Left kidney (tissue), 8 donors: ENCODE measurements around the gene TPP1. TPM values are rescaled to one million over a fixed set of nuclear protein-coding genes. Genes with fewer than 3 reads are reported as not detected.

ENCODE experiments used
- DNase-seq: peaks from one replicate; pipeline ENCODE4 v3.0.0-alpha.2; 2013
- long read RNA-seq, 8 donors: transcript quantifications; one replicate each; lab custom pipeline, GENCODE V29; 2026
- polyA plus RNA-seq: library from polyadenylated mRNA; unstranded; fragments of 120-200 nt; gene quantifications from one replicate; pipeline ENCODE4 v1.2.1, GENCODE V29; 2013; ENCODE audit not compliant: insufficient read length

TPP1 gene
- 121 TPM for polyA plus RNA-seq
- long read RNA-seq, donor 1, transcript TPP1-201 (13 exons, 3,560 nt) = major isoform, 13 of 29 reads
- long read RNA-seq, donor 1, transcript TPP1-214 (12 exons, 3,578 nt) = minor isoform, 6 of 29 reads
- long read RNA-seq, donor 1, partial matches to known transcripts = 8 of 29 reads
- long read RNA-seq, donor 1, other reads (novel, unspliced or antisense) = 0 of 29 reads
- long read RNA-seq, donor 2, transcript TPP1-201 (13 exons, 3,560 nt) = major isoform, 12 of 21 reads
- long read RNA-seq, donor 2, partial matches to known transcripts = 0 of 21 reads
- long read RNA-seq, donor 2, other reads (novel, unspliced or antisense) = 0 of 21 reads
- long read RNA-seq, donor 3, transcript TPP1-201 (13 exons, 3,560 nt) = major isoform, 11 of 15 reads
- long read RNA-seq, donor 3, partial matches to known transcripts = 0 of 15 reads
- long read RNA-seq, donor 3, other reads (novel, unspliced or antisense) = 0 of 15 reads
- long read RNA-seq, donor 4 = 0 reads
- long read RNA-seq, donor 5, transcript TPP1-201 (13 exons, 3,560 nt) = major isoform, 22 of 27 reads
- long read RNA-seq, donor 5, partial matches to known transcripts = 0 of 27 reads
- long read RNA-seq, donor 5, other reads (novel, unspliced or antisense) = 0 of 27 reads
- long read RNA-seq, donor 6, transcript TPP1-201 (13 exons, 3,560 nt) = major isoform, 8 of 19 reads
- long read RNA-seq, donor 6, partial matches to known transcripts = 6 of 19 reads
- long read RNA-seq, donor 6, other reads (novel, unspliced or antisense) = 0 of 19 reads
- long read RNA-seq, donor 7, transcript TPP1-201 (13 exons, 3,560 nt) = major isoform, 13 of 28 reads
- long read RNA-seq, donor 7, partial matches to known transcripts = 5 of 28 reads
- long read RNA-seq, donor 7, other reads (novel, unspliced or antisense) = 0 of 28 reads
- long read RNA-seq, donor 8, transcript TPP1-201 (13 exons, 3,560 nt) = major isoform, 5 of 11 reads
- long read RNA-seq, donor 8, partial matches to known transcripts = 0 of 11 reads
- long read RNA-seq, donor 8, other reads (novel, unspliced or antisense) = 0 of 11 reads

GRCh38 chr11:6619004-6619745 lies at the start of gene TPP1:
TPP1 (minus strand) TSS chr11:6619422; CDS start chr11:6619400, 22 bp downstream.
- DNase-seq = peak; percentile 94

DNA sequence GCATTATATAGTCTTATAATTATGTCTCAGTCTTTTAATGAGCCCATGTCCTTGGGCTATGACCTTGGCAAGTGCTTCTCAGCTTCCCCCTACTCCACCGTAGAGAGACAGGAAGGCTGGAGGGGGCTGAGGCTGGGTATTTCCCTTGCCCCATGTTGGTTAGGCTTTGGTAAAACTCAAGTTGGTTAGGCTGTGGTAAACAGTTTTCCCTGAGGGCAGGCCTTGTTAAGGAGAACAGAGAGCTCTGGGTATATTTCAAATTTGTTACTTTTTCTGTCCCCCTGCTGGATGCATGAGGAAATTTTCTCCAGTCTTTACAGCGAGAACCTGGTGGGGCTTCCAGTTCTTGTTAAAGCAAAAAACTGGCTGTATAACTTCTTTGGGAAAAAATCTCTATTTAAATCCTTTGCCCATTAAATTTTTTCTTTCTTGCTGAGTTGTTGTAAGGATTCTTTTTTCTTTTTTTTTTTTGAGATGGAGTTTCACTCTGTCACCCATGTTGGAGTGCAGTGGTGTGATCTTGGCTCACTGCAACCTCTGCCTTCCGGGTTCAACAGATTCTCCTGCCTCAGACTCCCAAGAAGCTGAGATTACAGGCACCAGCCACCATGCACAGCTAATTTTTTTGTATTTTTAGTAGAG lies 48.6 kb upstream of the TPP1 start:
- DNase-seq = no peak

- no peak for DNase-seq
Measured at GRCh38 chr11:6666302-6667183, 47.3 kb upstream of the TPP1 start.

DNA sequence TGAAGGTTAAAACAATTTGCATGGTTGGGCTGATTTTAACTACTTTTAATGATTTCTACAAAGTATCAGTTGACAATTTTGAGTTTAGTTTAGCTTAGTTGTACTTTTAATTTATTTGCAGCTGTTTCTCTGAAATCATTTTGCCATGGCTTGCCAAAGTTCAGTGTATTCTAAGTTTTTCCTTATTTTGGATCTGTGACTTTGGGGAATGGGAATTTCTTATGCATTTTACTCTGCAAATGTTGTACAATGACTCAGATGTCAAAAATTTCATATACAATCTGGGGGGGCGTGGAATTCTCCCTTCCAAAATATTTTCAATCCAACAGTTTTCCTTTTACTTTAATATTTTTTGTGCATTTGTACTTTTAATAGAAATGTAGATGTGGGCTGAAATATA lies 45.3 kb upstream of the TPP1 start:
- no peak for DNase-seq

GRCh38 chr11:6663794-6664469 lies 44.7 kb upstream of the TPP1 start:
- no peak for DNase-seq

GRCh38 chr11:6660712-6661111 lies 41.5 kb upstream of the TPP1 start:
- DNase-seq = no peak

GRCh38 chr11:6658647-6659046 lies 39.4 kb upstream of the TPP1 start:
- no peak for DNase-seq

DNA sequence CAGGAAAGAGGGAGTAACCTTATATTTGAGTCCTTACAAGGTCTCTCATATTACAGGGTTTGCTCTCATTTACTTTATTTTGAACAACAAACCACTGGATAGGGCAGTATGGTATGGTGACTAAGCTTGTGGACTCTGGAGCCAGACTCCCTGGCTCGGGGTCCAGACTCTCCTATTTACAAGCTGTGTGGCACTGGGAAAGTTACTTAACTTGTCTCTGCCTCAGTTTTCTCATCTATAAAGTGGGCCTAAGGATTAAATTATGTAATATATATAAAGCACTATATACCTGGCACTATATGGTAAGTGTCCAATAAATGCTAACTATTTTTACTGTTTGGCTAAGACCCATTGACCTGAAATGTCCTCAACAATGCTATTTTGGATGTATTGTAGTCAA lies 38.1 kb upstream of the TPP1 start:
- no peak for DNase-seq

- no peak for DNase-seq
Measured at GRCh38 chr11:6656936-6657335, 37.7 kb upstream of the TPP1 start.

DNA sequence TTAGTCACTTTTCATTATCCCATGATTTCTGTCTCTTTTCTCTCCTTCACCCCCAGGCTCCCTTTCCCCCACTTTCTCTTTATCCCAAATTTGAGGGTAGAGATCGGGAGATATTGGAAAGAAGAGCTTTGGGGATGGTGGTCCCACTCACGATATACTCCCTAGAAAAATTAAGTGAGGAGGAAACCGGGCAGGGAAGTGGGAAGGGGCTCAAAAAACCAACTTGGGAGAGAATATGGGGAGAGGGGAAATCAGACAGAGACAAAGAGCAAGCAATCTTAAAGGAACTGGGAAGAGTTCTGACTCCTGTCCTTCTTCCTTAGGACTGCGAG lies 37.3 kb upstream of the TPP1 start:
- DNase-seq = no peak

GRCh38 chr11:6655790-6656583 lies 36.8 kb upstream of the TPP1 start, which contains the start of gene DCHS1:
DCHS1 (minus strand) TSS chr11:6655809; CDS start chr11:6641613, 14,196 bp downstream.
- no peak for DNase-seq

DNA sequence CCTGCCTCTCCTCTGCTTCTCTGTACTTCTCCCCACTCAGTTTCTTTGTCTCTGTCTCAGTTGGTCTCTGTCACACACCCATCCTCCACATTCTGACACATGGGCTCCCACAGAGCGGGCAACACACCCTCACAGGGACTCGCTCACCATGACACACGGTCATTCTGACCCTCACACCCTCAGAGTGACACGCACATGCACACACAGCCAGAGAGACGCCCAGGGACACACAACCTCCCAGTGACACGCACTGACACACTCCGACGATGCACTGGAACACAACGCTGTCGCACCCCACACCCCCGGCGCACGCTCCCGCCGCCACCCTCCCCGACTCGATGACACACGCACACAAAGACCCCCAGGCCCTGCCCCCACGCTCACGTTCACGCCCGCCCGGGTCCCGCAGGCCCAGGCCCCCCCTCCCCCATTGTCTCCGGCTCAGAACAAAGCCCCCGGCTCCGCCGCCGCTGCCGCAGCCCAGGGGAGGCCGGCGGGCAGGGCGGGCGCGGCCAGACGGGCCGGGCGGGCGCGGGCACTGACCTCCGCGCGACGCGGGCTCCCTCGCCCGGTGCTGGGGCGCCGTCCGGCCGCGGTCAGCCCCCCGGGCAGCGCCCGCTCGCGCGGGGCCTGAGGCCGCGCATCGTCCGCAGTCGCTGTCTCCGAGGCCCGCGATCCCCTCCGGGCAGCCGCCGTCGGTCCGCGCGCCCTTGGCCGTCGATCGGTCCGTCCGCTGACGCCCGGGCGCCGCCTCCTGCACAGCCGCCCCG lies 36.0 kb upstream of the TPP1 start:
- no peak for DNase-seq

GRCh38 chr11:6654281-6655019 lies 35.2 kb upstream of the TPP1 start:
- no peak for DNase-seq

DNA sequence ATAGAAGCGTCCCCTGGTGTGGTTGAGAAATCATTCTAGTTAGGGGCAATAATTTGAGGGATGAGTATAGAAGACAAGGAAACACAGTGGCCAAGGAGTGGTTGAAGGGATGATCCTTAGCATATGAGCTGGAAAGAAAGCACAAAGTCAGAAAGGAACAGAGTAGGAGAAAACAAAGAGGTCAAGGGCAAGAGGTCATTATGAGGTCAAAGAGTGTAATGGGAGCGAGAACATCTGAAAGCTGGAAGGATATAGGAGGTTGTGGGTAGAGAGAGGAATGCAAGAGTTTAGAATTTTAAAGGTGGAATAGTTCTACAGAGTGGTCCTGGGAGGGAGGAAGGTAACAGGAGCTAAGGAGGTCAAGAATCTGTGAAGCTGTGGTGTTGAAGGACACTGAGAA lies 34.4 kb upstream of the TPP1 start:
- no peak for DNase-seq

GRCh38 chr11:6653097-6653496 lies 33.9 kb upstream of the TPP1 start:
- DNase-seq = no peak

DNA sequence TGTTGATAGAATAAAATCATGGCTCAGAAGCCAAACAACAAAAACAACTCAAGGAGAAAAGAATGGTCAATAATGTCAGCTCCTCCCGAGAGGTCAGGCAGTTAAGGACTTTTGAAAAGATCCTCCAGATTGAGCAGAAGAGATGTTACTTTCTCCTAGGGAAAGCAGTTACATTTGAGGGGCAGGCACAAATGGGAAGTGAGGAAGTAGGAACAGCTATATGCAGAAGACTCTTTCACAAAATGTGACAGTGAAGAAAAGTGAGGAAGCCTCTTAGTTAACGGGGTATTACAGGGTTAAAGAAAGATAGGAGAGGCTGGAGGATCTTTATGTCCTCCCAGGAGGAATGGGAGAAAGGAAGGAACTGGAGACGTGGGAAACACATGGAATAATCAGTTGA lies 33.0 kb upstream of the TPP1 start:
- DNase-seq = no peak

GRCh38 chr11:6650980-6651379 lies 31.8 kb upstream of the TPP1 start:
- DNase-seq = no peak

DNA sequence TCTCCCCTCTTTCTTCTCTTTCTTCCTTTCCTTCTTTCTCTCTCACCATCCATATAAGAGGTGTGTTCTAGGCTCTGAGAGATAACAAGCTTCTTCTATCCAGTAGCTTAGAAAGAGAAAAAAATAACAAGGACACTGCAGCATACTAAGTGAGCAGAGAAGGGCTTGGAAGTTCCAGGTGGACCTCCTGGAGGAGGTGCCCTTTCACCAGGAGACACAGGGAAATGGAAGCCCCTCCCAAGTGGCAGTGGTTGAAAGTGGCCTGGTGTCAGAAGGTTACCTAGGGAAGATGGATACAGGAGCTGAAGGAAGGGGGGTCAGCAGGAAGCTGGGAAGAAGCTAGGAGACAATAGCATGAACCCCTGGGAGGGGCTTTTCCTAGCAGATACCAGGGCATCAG lies 30.9 kb upstream of the TPP1 start:
- DNase-seq = no peak
